Heart left ventricle (tissue), 16 donors: ENCODE data around the gene GNG3. TPM values are rescaled to one million over a fixed set of nuclear protein-coding genes. Genes with fewer than 3 reads are reported as not detected.

Experiments
- ATAC-seq, 4 donors: fragments of 200-7000 bp; cut with Tn5 transposase; one replicate each; pipeline ENCODE4 v1.9.1; 2020 to 2022; ENCODE audit warnings: moderate library complexity in 4 of 4, mild to moderate bottlenecking in 3 of 4, moderate number of reproducible peaks in 1 of 4
- DNase-seq, 5 donors: peaks; one replicate each; pipeline ENCODE4 v3.0.0-alpha.2; 2020
- H3K27ac ChIP-seq, 12 donors: fragments of 200-600 bp; sonication (generic) in 4 of 12; one replicate each; pipeline versions ENCODE4 v1.5.0 to v1.8.0; 2016 to 2022; ENCODE audit warnings: mild to moderate bottlenecking in 2 of 12
- H3K27me3 ChIP-seq, 9 donors: fragments of 200-600 bp; sonication (generic) in 2 of 9; one replicate each; pipeline versions ENCODE4 v1.5.1 to v1.8.0; 2016 to 2022; ENCODE audit warnings: mild to moderate bottlenecking in 3 of 9
- H3K36me3 ChIP-seq, 9 donors: fragments of 200-600 bp; sonication (generic) in 2 of 9; one replicate each; pipeline versions ENCODE4 v1.5.0 to v1.8.0; 2018 to 2022; ENCODE audit warnings: mild to moderate bottlenecking in 2 of 9
- H3K4me1 ChIP-seq, 12 donors: fragments of 200-600 bp; sonication (generic) in 4 of 12; one replicate each; pipeline versions ENCODE4 v1.5.0 to v1.8.0; 2016 to 2022; ENCODE audit warnings: mild to moderate bottlenecking in 3 of 12
- H3K4me3 ChIP-seq, 12 donors: fragments of 200-600 bp; sonication (generic) in 4 of 12; one replicate each; pipeline versions ENCODE4 v1.5.0 to v1.8.0; 2017 to 2022; ENCODE audit warnings: mild to moderate bottlenecking in 9 of 12, moderate library complexity in 4 of 12
- H3K9me3 ChIP-seq, 12 donors: fragments of 200-600 bp; sonication (generic) in 4 of 12; one replicate each; pipeline versions ENCODE4 v1.5.0 to v1.8.0; 2016 to 2022; ENCODE audit warnings: mild to moderate bottlenecking in 1 of 12
- CTCF ChIP-seq, 12 donors: fragments of 200-600 bp; sonication (generic) in 4 of 12; IDR thresholded peaks; one replicate each; pipeline versions ENCODE4 v1.5.0 to v1.8.0; 2018 to 2022; ENCODE audit warnings: antibody characterized with exemption in 12 of 12, mild to moderate bottlenecking in 5 of 12
- POLR2A ChIP-seq, 2 donors: fragments of 450-650 bp; IDR thresholded peaks; one replicate each; pipeline ENCODE4 v1.6.1; 2017; ENCODE audit warnings: antibody characterized with exemption in 2 of 2, mild to moderate bottlenecking in 2 of 2, moderate library complexity in 2 of 2
- WGBS, 4 donors: extraction: QIAGEN DNeasy Blood & Tissue Kit in 2 of 4; methylation state at CpG; one replicate each; pipeline versions ENCODE4 v1.1.5 to v1.1.7; 2013 to 2018; 5-methylcytosine and 5-hydroxymethylcytosine counted together
- intact Hi-C, 10 donors: fragments of 100-400 bp; cut with DNase I; formaldehyde crosslinking; loops; one replicate each; pipeline versions ENCODE4 v1.11.1 to v1.14.2; 2022
- polyA plus RNA-seq, 2 donors: library from polyadenylated mRNA; stranded (reverse); fragments of 200-250 nt; gene quantifications; one replicate each; pipeline ENCODE4 v1.2.3, GENCODE V29; 2013
- total RNA-seq, 9 donors: library from RNA; depleted of rRNA in 2 of 9; stranded (reverse); fragments of >200 nt in 2 of 9; fragmentation: NEBNext Ultra II Directional in 3 of 9; extraction: Animal tissue kit (Norgen Biotek cat#: 25700) in 3 of 9; gene quantifications; one replicate each; pipeline versions ENCODE4 v1.1.0 to v1.2.4, GENCODE V29; 2016 to 2023
- donor health status: ischemic (EF 13 %, LVEDD 7.1; RV severe dilation, severe dysfunction).
- donor health status: healthy with polysubstance abuse.
- donor health status: DM: no; HTN: yes; CAD: no.
- donor health status: DM: no; HTN: no; CAD: no.
- donor health status: ischemic (EF 25% LVEDD 6.9; RV normal size, moderate dysfunction).
- donor health status: ischemic (EF 25% LVEDD 5.7; RV mildly dilated, moderate dysfunction).
- donor health status: healthy.
- donor health status: DM: yes; HTN: yes; CAD: no.
- donor health status: ischemic (EF 35%, LVEDD 5.7; RV mildly dilated, moderate dysfunction).
- donor health status: nonischemic (EF 11% LVEDD 7.7; RV severe dilation, severe dysfunction).
- donor health status: DM: yes; HTN: yes; CAD: no.
- donor health status: PGD.
- donor health status: ischemic (EF 29% LVEDD 5.4; RV normal size, mild dysfunction).
- donor health status: nonischemic (EF 23%, LVEDD 6.1; RV moderate dilation, normal function).

The GNG3 gene
- total and polyA plus RNA-seq, 11 donors, result 0.14 to 0.55 (median 0.29) TPM; not detected in 6

DNA sequence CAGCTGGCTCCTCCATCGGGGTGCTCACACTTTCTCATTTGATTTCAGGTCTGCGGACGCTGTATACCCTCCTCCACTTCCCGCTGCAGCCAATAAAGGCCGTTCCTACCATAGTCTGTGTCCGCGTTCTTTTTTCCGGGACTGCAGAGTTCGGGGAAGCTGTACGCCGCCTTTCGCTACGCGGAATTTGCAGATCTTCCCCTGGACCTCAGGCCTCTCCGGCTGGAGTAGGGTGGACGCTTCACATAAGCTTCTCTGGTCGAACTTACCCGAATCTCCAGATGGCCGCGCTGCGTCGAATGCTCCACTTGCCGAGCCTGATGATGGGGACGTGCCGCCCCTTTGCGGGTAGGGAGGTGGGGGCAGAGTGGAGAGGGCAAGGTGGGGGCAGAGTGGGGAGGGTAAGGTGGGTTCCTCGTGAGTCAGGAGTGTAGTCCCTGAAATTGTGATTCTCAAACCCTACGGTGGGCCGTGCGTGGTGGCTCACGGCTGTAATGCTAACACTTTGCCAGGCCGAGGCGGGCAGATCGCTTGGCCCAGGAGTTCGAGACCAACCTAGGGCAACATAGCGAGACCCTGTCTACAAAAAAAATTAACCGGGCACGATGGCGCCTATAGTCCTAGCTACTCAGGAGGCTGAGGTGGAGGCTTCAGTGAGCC is 41.7 kb upstream of the GNG3 start:
- Histone ChIP-seq H3K4me1 (peaks cover 5 to 51% (median 37%) of the 10 kb centered on the region in 12 donors), H3K9me3 (no peaks in the 10 kb centered on the region), H3K27me3 (no peaks in the 10 kb centered on the region), H3K27ac (peak overlapping the region; percentile 30 to 98 (median 88)), H3K4me3 (peak overlapping the region; percentile 53 to 92 (median 83)), H3K36me3 (peaks cover 0 to 41% (median 27%) of the 10 kb centered on the region in 9 donors)
- DNase-seq (peak in 4 of 5 donors; percentile 41 to 73 (median 60)), ATAC-seq (peak; percentile 47 to 61 (median 48))
- TF ChIP-seq CTCF (IDR thresholded peaks at IDR 0.05) (no peak), POLR2A (IDR thresholded peaks at IDR 0.05) (no peak)
- WGBS, 4 donors, result 2 to 5% (median 4%) methylated on average over 37 to 39 of the region's 39 CpGs
- intact Hi-C loops, result loop anchor here in 1 of 10 donors (2.0 to 5.0 kb wide), 2 partner anchors 19 to 42 kb away; partner anchors contain the start of genes BSCL2, GANAB and GNG3

GRCh38 chr11:62666259-62666926 is 41.1 kb upstream of the GNG3 start:
- peak overlapping the region; percentile 30 to 98 (median 88) for H3K27ac ChIP-seq
- DNase-seq, result peak in 2 of 5 donors; percentile 34 to 60
- peaks cover 5 to 55% (median 41%) of the 10 kb centered on the region in 12 donors for H3K4me1 ChIP-seq
- TF ChIP-seq POLR2A (IDR thresholded peaks at IDR 0.05) (no peak), CTCF (IDR thresholded peaks at IDR 0.05) (no peak)
- ATAC-seq, result peak in 1 of 4 donors; percentile 0
- intact Hi-C loops, result loop anchor here in 1 of 10 donors (5.0 kb wide), 1 partner anchor 41 kb away; the partner anchor contains the start of genes BSCL2 and GNG3
- H3K4me3 ChIP-seq, result peak overlapping the region; percentile 53 to 92 (median 83)
- peaks cover 0 to 36% (median 27%) of the 10 kb centered on the region in 9 donors for H3K36me3 ChIP-seq
- H3K27me3 ChIP-seq, result no peaks in the 10 kb centered on the region
- no peaks in the 10 kb centered on the region for H3K9me3 ChIP-seq
- 48 to 54% (median 49%) methylated on average over 11 to 16 of the region's 16 CpGs for WGBS, 4 donors

DNA sequence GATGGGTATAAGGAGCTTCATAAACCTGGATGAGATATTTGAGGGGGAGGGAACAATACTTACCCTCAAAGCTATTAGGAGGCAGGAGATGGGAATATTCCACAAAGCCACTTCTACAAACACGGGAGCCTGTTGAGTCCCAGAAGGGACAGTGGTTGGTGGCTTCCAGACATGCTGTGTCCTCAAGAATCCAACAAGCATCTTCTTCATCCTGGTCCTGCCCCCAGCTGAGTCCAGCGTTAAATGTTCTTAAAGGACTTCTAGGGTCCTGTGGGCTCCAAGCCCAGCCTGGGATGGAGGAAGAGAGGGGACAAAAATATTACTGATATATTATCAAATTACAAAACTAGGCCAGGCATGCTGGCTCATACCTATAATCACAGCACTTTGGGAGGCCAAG is 40.0 kb upstream of the GNG3 start:
- no peak for ATAC-seq
- intact Hi-C loops, result loop anchor here in 1 of 10 donors (5.0 kb wide), 1 partner anchor 40 kb away; the partner anchor contains the start of genes BSCL2 and GNG3
- H3K36me3 ChIP-seq, result peaks cover 0 to 27% (median 20%) of the 10 kb centered on the region in 9 donors
- H3K9me3 ChIP-seq, result no peaks in the 10 kb centered on the region
- peak in 2 of 5 donors; percentile 2 to 20 for DNase-seq
- peaks cover 5 to 59% (median 43%) of the 10 kb centered on the region in 12 donors for H3K4me1 ChIP-seq
- no peak for TF ChIP-seq POLR2A (IDR thresholded peaks at IDR 0.05)
- H3K4me3 ChIP-seq, result no peak overlapping the region
- no peaks in the 10 kb centered on the region for H3K27me3 ChIP-seq
- peak overlapping the region in 1 of 12 donors; percentile 89 for H3K27ac ChIP-seq
- WGBS, 4 donors, result 61 to 86% (median 73%) methylated on average over 2 of the region's 2 CpGs

- H3K4me1 ChIP-seq, result peaks cover 5 to 63% (median 43%) of the 10 kb centered on the region in 12 donors
- H3K9me3 ChIP-seq, result no peaks in the 10 kb centered on the region
- WGBS, 4 donors, result 72 to 80% (median 77%) methylated on average over 4 of the region's 4 CpGs
- intact Hi-C loops, result loop anchor here in 2 of 10 donors (5.0 kb wide), 1 partner anchor 38 kb away; the partner anchor contains the start of genes BSCL2 (in 2 of the 2) and GNG3 (in 2 of the 2)
- ATAC-seq, result no peak
- TF ChIP-seq CTCF (IDR thresholded peaks at IDR 0.05) (no peak), POLR2A (IDR thresholded peaks at IDR 0.05) (no peak)
- H3K36me3 ChIP-seq, result peaks cover 0 to 34% (median 28%) of the 10 kb centered on the region in 9 donors
- peak overlapping the region in 7 of 12 donors; percentile 4 to 97 (median 10) for H3K27ac ChIP-seq
- peak in 2 of 5 donors; percentile 14 to 29 for DNase-seq
- H3K4me3 ChIP-seq, result no peak overlapping the region
- H3K27me3 ChIP-seq, result no peaks in the 10 kb centered on the region
These were observed 37.9 kb upstream of the GNG3 start for GRCh38 chr11:62669420-62670161.
